Activated gamma-delta T cell (primary cell): ENCODE measurements around the gene RYR2.

Source experiments
- DNase-seq: peaks from one replicate; lab custom pipeline; 2025; lab: John Stamatoyannopoulos, UW

The RYR2 gene

DNA sequence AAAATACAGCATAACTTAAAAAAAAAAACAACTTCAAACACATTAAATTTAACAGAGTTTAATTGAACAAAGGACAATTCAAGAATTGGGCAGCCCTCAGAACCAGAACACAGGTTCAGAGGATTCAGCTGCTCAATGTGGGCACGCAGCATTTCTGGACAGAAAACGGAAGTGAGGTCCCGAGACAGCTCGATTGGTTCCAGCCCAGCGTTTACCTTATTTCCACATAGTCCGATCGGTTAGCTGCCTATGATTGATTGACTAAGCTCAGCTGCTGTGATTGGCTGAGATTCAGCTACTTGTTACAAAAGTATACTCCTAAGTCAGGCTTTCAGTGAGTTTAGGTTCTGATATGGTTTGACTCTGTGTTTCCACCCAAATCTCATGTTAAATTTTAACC, 815.5 kb downstream of the RYR2 start:
- DNase-seq = no peak

- DNase-seq = no peak
These were observed 817.0 kb downstream of the RYR2 start for GRCh38 chr1:237858992-237859391.

GRCh38 chr1:237861944-237862343, 820.0 kb downstream of the RYR2 start:
- DNase-seq = no peak

GRCh38 chr1:237863234-237863633, 821.2 kb downstream of the RYR2 start:
- DNase-seq = no peak

DNA sequence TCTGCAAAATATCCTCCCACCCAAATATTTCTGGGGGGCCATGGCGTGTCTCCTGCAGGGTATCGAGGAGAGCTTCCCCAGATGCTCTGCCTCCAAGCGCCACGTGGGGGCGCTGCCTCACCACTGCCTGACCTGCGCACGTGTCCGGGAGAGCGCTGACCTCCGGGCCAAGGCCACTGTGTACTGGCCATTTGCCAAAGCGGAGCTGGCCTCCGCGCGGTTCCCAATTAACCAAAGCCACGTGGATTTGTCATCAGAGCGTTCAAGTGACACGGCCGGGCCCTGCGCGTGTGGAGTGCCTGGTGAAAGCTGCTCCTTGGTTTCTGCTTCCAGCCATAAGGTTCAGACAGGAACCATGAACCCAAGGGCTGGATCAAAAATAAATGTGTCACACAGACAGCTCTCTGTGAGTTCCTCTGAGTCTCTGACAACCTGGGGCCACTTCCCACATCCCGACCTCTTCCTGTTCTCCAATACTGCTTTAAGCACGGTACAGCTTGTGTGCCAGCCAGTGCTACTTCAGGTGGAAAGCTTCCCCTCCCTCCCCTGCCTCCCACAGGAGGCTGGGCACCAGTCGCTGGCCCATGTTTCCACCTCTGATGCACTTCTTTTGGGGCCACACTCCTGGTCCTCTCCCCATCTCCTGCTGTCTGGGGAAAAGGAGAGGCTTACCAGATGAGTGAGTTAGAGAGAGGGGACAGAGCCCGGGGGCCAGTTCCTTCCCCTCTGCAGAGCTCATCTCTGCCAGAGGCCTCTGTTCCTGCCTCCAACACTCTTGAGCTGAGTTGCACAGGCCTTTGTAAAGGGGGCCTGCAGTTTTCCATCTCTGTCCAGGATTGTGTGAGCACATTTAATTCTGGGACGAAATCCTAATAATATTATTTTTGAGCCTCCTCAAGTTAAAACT, 822.6 kb downstream of the RYR2 start:
- DNase-seq = no peak

GRCh38 chr1:237867380-237867888, 825.5 kb downstream of the RYR2 start:
- DNase-seq = no peak

GRCh38 chr1:237868817-237869600, 827.0 kb downstream of the RYR2 start:
- DNase-seq = no peak

DNA sequence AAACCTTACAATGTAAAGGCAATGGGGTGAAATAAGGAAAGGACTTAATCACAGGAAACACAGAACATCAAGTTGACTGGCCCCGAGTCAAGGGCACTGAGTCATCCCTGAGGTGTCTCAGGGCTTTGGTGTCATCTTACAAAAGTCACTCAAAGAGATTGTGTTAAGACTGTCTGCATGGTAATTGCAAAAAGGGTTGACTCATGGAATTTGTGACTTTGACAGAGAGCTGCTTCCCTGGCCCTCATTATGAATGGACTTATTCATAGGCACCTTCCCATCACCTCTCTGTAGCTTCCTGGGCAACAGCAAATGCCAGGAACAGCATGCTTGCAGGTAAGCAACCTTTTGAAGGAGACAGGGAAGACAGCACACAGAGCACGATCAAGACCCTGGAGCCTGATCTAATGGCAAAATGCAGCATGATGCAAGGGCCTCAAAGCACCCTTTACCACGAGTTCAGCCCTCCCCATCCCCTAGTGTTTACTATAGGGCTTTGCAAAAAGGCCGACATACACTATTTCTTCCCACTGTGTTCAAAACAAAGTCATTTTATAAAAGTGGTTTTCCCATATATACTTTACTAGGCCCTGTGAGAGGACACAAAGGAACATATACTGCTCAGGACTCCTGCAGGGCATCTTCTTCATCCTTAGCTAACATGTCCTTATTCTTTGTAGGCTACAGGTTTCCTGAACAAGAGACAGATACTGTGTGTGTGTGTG, 831.7 kb downstream of the RYR2 start:
- DNase-seq = no peak

GRCh38 chr1:237875291-237875690, 833.3 kb downstream of the RYR2 start:
- no peak for DNase-seq

DNA sequence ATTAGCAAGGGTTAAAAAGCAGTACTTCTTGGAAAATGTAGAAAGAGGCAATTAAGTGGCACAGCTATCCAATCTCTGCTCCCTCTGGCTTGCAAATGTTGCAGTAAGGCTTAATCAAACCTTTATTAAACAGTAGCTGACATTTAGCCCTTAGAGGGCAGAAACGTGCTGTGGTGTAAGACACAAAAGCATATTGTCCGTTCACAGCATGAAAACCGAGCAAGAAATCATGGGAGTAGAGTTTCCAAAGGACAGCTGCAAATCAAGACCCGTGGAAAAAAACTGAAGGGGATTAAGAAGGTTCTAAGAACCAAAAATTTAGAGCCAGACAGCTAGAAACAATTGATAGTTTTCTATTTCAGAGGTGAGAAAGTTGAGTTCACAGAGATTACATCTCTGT, 835.6 kb downstream of the RYR2 start:
- DNase-seq = no peak

DNA sequence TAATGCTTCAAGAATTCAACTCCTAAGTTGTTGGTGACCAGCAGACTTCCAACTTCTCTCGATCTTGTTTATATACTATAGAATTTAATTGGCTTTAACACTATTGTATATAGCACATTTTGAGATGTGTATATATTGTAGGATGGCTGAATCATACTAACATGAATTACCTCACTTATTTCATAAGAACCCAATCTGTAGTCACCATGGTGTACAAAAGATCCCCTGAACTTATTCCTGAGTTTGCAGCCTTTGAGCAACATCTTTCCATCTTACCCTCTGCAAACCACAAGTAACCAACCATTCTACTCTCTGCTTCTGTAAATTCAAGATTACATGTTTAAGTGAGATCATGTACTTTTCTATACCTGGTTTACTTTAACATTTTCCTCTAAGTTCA, 836.4 kb downstream of the RYR2 start:
- DNase-seq = no peak

- DNase-seq = no peak
These were observed 837.2 kb downstream of the RYR2 start for GRCh38 chr1:237879195-237879594.
